SH-SY5Y (cell line): Measurements from ENCODE around the gene HNRNPUL1.

Experiments
- GATA2 ChIP-seq: IDR thresholded peaks from 2 replicates; pipeline ENCODE4 v1.6.1; 2011; ENCODE audit warnings: mild to moderate bottlenecking, low read depth, low read length
- GATA3 ChIP-seq: IDR thresholded peaks from 2 replicates; pipeline ENCODE4 v1.6.1; 2011; ENCODE audit warnings: low read depth, mild to moderate bottlenecking, low read length, moderate library complexity

DNA sequence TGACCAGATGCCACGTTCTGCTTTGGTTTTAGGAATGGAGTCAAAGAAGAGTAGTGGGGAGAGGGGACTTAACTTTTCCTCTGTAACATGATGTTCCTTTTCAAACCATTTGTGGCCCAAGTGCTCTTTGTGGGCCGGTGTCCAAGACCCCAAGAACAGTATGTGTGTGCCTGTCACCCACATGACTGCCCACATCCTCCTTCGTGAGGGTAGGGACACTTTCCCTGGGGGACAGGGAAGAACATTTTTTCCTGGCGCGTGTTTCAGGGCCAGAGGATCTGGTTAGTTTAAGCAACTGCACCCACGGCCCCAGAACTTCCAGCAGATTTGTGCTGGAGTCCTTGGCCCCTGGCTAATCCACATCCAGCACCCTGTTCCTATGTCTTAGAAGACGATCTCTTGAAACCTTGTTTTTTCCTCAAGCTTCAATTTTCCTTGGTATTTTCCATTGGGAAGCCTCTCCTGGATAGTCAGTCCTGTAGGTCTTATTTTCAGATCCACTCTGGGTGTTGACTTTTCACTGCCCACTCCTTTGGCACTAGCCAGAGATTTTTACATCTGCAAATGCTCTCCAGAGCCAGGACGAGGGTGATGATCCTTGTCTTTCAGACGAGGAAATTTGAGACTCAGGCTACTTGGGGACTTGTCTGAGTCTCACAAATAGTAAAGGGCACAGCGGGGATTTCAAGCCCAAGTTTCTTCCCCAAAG, 35.0 kb downstream of the HNRNPUL1 start:
- TF ChIP-seq GATA2 (no peak), GATA3 (no peak)
